Esophagus mucosa (tissue), 1 donor: ENCODE data around the gene MID1. TPM values are rescaled to one million over a fixed set of nuclear protein-coding genes. Genes with fewer than 3 reads are reported as not detected.

Experiments used
- ATAC-seq: fragments of 200-7000 bp; cut with Tn5 transposase; one replicate; pipeline ENCODE4 v1.9.1; 2020
- total RNA-seq: library from RNA; stranded (reverse); gene quantifications from one replicate; pipeline ENCODE4 v1.2.4, GENCODE V29; 2023
- donor health status: DM: yes; HTN: yes; CAD: no.

Gene MID1
- total RNA-seq, 1 donor from 2014 or later, result 18.3 TPM

- ATAC-seq, result no peak
Measured at GRCh38 chrX:10529344-10529743, 91.0 kb downstream of the MID1 start.

- ATAC-seq, result no peak
Measured at GRCh38 chrX:10526451-10526850, 93.9 kb downstream of the MID1 start.

GRCh38 chrX:10525381-10526120, 94.8 kb downstream of the MID1 start:
- no peak for ATAC-seq

- no peak for ATAC-seq
Measured at GRCh38 chrX:10524578-10524977, 95.8 kb downstream of the MID1 start.

GRCh38 chrX:10519761-10520160, 100.6 kb downstream of the MID1 start:
- no peak for ATAC-seq

- no peak for ATAC-seq
Measured at GRCh38 chrX:10519278-10519677, 101.1 kb downstream of the MID1 start.

GRCh38 chrX:10518073-10518472, 102.3 kb downstream of the MID1 start:
- no peak for ATAC-seq

- ATAC-seq, result no peak
Measured at GRCh38 chrX:10516781-10517322, 103.5 kb downstream of the MID1 start.

GRCh38 chrX:10514891-10515290, 105.5 kb downstream of the MID1 start:
- ATAC-seq, result no peak

GRCh38 chrX:10513974-10514373, 106.4 kb downstream of the MID1 start:
- ATAC-seq, result no peak

- ATAC-seq, result no peak
Measured at GRCh38 chrX:10512741-10513140, 107.6 kb downstream of the MID1 start.

GRCh38 chrX:10512258-10512657, 108.1 kb downstream of the MID1 start:
- ATAC-seq, result no peak

GRCh38 chrX:10509397-10509796, 111.0 kb downstream of the MID1 start:
- no peak for ATAC-seq

GRCh38 chrX:10508891-10509290, 111.5 kb downstream of the MID1 start:
- ATAC-seq, result no peak

GRCh38 chrX:10507876-10508275, 112.5 kb downstream of the MID1 start:
- no peak for ATAC-seq

- no peak for ATAC-seq
Measured at GRCh38 chrX:10507181-10507580, 113.2 kb downstream of the MID1 start.

GRCh38 chrX:10506781-10507180, 113.6 kb downstream of the MID1 start:
- no peak for ATAC-seq

GRCh38 chrX:10505726-10506125, 114.7 kb downstream of the MID1 start:
- ATAC-seq, result no peak

- no peak for ATAC-seq
Measured at GRCh38 chrX:10502961-10503360, 117.4 kb downstream of the MID1 start.

- ATAC-seq, result no peak
Measured at GRCh38 chrX:10501611-10502010, 118.8 kb downstream of the MID1 start.

- ATAC-seq, result no peak
Measured at GRCh38 chrX:10496345-10496965, 123.9 kb downstream of the MID1 start.

- no peak for ATAC-seq
Measured at GRCh38 chrX:10495677-10496076, 124.7 kb downstream of the MID1 start.

GRCh38 chrX:10492250-10492649, 128.1 kb downstream of the MID1 start:
- ATAC-seq, result no peak

GRCh38 chrX:10486373-10486772, 134.0 kb downstream of the MID1 start:
- peak; percentile 73 for ATAC-seq
